ENCODE data around the gene APOBEC3F.
"Not testable (repeated sequence)": the region's sequence is repeated elsewhere in the genome, so short reads cannot be mapped to it uniquely, and the experiment has no call there.

GRCh38 chr22:39020021-39020651 is 20.5 kb upstream of the APOBEC3F start:
- TF ChIP-seq CTCF (IDR thresholded peaks at IDR 0.05 in 4 of 5, conservative IDR thresholded peaks at IDR 0.05 in 1 of 5); POLR2A (IDR thresholded peaks at IDR 0.05): not testable (repeated sequence)
